NB4 (cell line): ENCODE results near the gene PCNT.

ENCODE experiments used
- DNase-seq: peaks from one replicate; pipeline ENCODE4 v3.0.0; 2010; ENCODE audit warnings: low read depth
- H3K4me3 ChIP-seq: one replicate; pipeline ENCODE4 v1.5.1; 2011; ENCODE audit warnings: mild to moderate bottlenecking, low read depth, low read length, moderate library complexity
- MYC ChIP-seq: IDR thresholded peaks from 2 replicates; pipeline ENCODE4 v1.6.1; 2011; ENCODE audit warnings: low read depth, low read length
- POLR2A ChIP-seq: IDR thresholded peaks from 2 replicates; pipeline ENCODE4 v1.6.1; 2011; ENCODE audit warnings: mild to moderate bottlenecking; ENCODE audit not compliant: insufficient read length; ENCODE audit errors: extremely low read depth
- TF ChIP-seq, protein P1 (sequence below): IDR thresholded peaks from one replicate; pipeline ENCODE4 v1.5.1; 2012; ENCODE audit warnings: low read depth, low read length
- TF ChIP-seq, protein P2 (sequence below): IDR thresholded peaks from 2 replicates; pipeline ENCODE4 v1.6.1; 2011; ENCODE audit warnings: low read depth, low read length

Gene PCNT

DNA sequence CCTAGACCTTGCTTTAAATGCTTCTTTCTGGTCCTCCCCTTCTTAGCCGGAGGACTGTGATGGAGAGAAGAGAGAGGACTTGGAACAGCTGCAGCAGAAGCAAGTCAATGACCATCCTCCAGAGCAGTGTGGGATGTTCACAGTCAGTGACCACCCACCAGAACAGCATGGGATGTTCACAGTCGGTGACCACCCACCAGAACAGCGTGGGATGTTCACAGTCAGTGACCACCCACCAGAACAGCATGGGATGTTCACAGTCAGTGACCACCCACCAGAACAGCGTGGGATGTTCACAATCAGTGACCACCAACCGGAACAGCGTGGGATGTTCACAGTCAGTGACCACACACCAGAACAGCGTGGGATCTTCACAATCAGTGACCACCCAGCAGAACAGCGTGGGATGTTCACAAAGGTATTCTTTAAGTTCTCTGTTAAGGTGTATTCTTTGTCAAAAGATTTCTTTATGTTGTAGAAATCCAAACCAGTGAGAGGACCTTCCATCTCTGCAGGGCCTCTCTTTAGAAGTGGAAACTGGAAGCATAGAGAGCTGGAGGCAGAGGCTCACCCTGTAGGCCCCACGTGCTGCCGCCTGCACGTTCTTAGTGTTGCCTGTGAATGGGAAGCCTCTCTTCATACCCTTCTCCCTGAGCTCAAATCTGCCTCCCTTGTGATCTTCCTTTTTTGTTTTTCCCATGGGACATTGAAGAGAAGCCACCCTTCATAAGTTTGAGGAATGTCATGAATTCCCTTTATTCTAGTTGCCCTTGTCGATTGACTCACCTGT, 10.6 kb downstream of the PCNT start:
- no peak overlapping the region for H3K4me3 ChIP-seq
- DNase-seq = no peak
- no peak for TF ChIP-seq POLR2A
- TF ChIP-seq, protein P1, sequence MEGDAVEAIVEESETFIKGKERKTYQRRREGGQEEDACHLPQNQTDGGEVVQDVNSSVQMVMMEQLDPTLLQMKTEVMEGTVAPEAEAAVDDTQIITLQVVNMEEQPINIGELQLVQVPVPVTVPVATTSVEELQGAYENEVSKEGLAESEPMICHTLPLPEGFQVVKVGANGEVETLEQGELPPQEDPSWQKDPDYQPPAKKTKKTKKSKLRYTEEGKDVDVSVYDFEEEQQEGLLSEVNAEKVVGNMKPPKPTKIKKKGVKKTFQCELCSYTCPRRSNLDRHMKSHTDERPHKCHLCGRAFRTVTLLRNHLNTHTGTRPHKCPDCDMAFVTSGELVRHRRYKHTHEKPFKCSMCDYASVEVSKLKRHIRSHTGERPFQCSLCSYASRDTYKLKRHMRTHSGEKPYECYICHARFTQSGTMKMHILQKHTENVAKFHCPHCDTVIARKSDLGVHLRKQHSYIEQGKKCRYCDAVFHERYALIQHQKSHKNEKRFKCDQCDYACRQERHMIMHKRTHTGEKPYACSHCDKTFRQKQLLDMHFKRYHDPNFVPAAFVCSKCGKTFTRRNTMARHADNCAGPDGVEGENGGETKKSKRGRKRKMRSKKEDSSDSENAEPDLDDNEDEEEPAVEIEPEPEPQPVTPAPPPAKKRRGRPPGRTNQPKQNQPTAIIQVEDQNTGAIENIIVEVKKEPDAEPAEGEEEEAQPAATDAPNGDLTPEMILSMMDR = no peak
- TF ChIP-seq, protein P2, sequence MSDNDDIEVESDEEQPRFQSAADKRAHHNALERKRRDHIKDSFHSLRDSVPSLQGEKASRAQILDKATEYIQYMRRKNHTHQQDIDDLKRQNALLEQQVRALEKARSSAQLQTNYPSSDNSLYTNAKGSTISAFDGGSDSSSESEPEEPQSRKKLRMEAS = no peak
- no peak for TF ChIP-seq MYC

DNA sequence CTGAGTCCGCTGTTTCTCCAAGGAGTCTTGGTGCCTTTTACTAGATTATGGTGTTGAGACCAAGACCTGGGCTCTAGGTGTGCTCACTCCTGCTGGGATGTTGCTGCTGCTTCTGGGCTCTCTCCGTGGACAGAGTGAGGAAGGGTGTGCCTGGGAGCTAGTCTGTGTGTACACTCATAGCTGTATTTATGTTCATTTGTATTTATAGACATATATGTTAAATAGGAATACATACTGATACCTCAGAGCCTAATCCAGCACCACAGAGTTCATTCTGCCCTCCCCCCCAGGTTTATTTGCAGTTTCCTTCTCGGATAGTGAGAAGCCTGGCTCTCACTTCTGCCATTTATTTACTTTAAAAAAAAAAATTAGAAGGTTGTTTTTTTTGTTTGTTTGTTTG, 12.6 kb downstream of the PCNT start:
- H3K4me3 ChIP-seq = no peak overlapping the region
- TF ChIP-seq, protein P1 = no peak
- TF ChIP-seq MYC (no peak), POLR2A (no peak)
- TF ChIP-seq, protein P2 = no peak

DNA sequence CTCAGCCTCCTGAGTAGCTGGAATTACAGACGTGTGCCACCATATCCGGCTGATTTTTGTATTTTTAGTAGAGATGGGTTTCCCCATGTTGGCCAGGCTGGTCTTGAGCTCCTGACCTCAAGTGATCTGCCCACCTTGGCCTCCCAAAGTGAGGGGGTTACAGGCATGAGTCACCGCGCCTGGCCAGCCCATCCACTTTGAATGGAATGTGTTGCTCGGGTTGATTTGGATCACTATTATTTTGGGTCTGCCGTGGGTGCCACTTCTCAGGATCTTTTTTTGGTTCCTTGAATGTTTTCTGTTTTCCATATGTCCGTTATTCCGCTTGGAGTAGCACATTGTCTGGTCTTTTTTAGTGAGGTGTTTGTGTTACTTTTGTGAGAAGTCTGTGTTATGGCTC, 17.0 kb downstream of the PCNT start:
- no peak for DNase-seq
- TF ChIP-seq POLR2A = no peak
- TF ChIP-seq, protein P2 = no peak
- TF ChIP-seq MYC = no peak
- TF ChIP-seq, protein P1 = no peak
- H3K4me3 ChIP-seq = no peak overlapping the region

More for the DNA sequence above, 12.6 kb downstream of the PCNT start:
- no peak for DNase-seq

DNA sequence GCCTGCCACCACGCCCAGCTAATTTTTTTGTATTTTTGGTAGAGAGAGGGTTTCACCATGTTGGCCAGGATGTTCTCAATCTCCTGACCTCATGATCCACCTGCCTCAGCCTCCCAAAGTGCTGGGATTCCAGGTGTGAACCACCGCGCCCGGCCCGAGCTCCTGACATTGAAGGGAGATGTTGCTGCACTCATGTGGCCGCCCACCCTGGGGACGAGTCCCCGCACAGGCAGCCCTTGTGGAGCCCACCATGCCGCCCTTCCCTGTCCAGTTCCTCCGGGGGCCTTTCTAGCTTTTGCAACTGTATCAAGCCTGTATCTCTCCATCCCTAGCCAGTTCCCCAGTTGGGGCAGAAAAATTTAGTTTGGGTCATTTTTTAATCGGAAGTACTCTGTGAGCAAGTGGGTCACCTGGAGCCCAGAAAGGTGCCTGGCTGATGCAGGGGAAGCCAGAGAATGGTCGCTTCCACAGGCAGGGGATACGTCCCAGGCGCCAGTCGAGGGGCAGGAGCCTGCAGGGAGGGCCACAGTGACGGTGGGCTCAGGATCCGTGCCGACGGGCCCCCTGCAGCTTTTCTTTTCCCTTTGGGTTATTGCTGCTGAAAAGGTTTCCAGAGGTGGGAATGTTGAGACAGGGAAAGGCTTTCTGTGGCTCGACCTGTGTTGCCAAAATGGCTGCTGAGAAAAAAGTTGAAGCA, 20.4 kb downstream of the PCNT start:
- H3K4me3 ChIP-seq = no peak overlapping the region
- TF ChIP-seq, protein P1 = no peak
- TF ChIP-seq POLR2A (no peak), MYC (no peak)
- TF ChIP-seq, protein P2 = no peak
- DNase-seq = no peak

DNA sequence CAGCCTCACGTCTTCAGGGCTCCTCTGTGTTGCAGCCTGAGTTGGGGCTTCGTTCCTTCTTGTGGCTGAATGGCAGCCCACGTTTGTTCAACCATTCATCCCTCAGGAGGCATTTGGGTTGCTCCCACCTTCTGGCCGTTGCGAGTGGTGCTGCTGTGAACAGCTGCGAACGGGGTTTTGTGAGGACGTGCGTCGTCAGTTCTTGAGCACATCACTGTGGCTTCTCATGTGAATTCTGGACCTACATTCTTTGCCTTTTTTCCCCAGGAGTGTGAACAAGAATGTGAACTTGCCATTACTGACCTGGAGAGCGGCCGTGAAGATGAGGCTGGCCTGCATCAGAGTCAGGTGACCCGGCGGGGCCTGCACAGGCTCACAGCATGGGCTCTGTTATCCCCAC, 21.9 kb downstream of the PCNT start:
- no peak overlapping the region for H3K4me3 ChIP-seq
- TF ChIP-seq MYC (no peak), POLR2A (no peak)
- TF ChIP-seq, protein P1 = no peak
- TF ChIP-seq, protein P2 = no peak
- DNase-seq = no peak
